GM18498 (cell line): Measurements from ENCODE around the gene ETV5.

Experiments used
- ATAC-seq: cut with Tn5 transposase; IDR thresholded peaks from one replicate; pipeline ENCODE4 v1.9.1; 2021; ENCODE audit warnings: mild to moderate bottlenecking, moderate library complexity; ENCODE audit not compliant: unreplicated experiment

Gene ETV5

DNA sequence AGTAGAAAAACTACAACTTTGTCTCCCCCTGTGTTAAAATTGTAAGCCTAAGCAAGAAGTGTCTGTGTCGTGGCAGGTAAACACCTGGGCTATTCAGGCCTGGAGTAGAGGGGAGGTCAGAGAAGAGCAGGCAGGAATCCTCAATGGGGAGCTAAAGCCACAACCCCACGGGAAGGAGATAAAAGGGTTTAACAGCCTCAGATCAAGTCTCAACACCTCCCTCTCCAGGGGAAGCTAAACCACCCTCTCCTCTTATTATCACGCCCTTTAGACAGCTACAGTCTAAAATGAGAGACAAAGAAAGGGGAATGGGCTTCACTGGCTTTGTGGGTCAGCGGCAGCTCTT lies 11.6 kb downstream of the ETV5 start:
- ATAC-seq = no peak

- no peak for ATAC-seq
These were observed 12.6 kb downstream of the ETV5 start for GRCh38 chr3:186096290-186096689.

GRCh38 chr3:186095561-186096081 lies 13.3 kb downstream of the ETV5 start:
- ATAC-seq = no peak

GRCh38 chr3:186094696-186095425 lies 14.0 kb downstream of the ETV5 start:
- no peak for ATAC-seq

- no peak for ATAC-seq
These were observed 14.6 kb downstream of the ETV5 start for GRCh38 chr3:186094271-186094670.

GRCh38 chr3:186093271-186093900 lies 15.5 kb downstream of the ETV5 start:
- no peak for ATAC-seq

GRCh38 chr3:186092360-186093070 lies 16.4 kb downstream of the ETV5 start:
- no peak for ATAC-seq

DNA sequence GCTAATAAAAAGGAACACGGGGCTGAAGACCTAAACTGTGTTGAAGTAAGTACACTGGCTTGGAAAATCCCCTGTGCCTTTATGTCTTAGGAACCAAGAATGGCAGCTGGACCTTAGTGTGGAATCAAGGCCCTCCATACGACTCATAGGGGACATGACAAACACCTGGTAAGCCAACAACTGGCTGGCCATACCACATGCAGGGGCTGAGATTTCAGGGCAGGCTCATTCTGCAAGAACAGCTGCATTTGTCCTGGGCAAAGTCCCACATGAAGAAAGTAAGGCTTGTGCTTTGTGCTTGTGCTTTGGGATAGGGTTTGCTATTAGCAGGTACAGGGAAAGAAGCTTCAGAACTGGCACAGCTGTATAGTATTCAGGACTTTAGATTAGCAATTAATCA lies 18.0 kb downstream of the ETV5 start:
- ATAC-seq = no peak

- no peak for ATAC-seq
These were observed 20.6 kb downstream of the ETV5 start for GRCh38 chr3:186088335-186088734.

GRCh38 chr3:186084264-186084663 lies 24.6 kb downstream of the ETV5 start:
- no peak for ATAC-seq

DNA sequence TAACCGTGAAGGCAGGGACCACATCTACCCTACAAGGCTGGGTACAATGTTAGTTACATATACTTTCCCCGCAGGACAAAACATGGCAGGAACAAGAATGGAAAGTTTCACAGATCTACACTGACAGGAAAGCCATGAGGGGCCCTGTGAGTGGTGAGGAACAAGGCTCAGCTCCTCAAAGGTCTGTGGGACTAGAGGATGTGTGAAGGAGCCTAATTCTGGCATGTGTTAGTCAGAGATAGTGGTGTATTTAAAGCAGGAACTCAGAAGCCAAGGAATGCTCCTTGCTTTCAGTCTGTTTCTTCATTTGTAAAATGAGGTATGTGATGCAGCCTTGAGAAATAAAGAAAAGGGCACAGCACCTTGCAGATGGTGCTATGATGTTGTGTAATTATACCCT lies 25.1 kb downstream of the ETV5 start:
- no peak for ATAC-seq

DNA sequence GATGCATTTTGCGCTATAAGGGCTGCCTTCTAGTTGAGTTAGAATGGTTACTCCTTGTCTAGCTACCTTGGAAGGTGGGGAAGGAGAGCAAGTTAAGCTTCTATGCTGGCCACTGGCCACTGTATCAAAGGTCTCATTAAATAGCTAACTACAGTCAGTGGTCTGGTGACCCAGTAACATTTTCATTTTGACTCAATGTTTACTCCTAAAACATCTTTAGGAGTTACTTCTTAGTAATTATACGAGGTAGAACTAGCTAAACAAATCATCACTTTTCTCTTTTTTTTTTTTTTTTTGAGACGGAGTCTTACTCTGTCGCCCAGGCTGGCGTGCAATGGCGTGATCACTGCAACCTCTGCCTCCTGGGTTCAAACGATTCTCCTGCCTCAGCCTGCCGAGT lies 26.7 kb downstream of the ETV5 start:
- no peak for ATAC-seq

GRCh38 chr3:186081678-186082077 lies 27.2 kb downstream of the ETV5 start:
- no peak for ATAC-seq

DNA sequence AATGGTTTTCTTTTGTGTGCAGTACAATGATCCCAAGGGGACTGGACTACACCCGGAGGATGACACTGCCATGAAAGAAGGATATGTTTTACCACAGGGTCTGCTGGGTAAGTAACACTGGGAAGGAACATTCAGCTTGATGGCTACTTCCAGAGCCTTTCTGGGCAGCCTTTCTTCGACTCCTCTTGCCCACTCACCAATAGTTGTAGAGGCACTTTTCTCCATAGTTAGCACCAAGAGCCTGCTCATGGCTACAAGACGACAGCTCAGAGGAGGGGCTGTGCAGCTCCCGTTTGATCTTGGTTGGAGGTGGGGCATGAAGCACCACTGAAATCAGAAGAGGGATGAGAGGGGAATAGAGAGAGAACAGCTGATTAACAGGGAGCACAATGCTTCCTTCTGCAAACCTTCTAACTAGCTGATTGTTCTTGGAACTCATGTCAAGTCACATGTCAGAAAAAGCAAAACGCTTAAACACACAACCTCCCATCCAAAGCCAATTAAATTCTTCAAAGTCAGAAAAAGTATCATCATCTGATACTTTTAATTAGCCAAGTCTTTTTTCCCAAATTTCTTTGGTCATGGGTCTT lies 27.9 kb downstream of the ETV5 start:
- no peak for ATAC-seq

- ATAC-seq = no peak
These were observed 29.0 kb downstream of the ETV5 start for GRCh38 chr3:186079925-186080324.

DNA sequence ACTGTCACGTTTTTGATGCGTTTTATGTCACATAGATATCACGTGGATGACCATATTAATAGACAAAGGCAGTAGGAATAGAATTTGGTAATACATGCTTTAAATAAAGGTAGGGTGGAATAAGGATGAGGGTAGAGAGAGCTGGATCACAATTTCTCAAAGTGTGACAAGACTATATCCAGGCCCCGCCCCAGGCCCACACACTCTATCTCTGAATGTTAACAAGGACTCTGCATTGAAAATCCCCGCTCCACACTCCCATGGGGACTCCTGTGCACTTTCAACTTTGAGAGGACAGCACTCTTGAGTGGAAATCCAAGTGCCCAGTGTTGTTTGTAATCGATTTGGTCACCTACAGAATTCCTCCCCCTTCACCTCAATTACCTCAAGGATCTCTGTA lies 31.4 kb downstream of the ETV5 start:
- no peak for ATAC-seq

- ATAC-seq = no peak
These were observed 32.8 kb downstream of the ETV5 start for GRCh38 chr3:186075931-186076567.

DNA sequence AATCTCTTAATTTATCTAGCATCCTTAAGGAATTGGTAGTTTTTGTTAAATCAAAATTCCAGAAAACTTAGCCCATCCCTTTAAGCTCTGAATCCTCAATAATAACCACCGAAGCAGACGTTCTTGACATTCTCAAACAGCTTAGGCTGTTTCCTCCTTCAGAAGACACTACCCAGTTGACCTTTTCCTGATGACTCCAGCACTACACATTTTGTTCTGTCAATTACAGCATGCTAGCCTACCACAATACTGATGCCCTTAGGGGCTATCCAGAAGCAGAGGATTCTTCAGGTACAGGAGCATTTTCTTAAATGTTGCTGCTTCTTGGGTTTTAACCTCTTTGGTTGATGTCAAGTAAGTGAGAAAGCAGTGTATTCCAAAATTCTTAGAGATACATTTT lies 33.4 kb downstream of the ETV5 start:
- no peak for ATAC-seq

DNA sequence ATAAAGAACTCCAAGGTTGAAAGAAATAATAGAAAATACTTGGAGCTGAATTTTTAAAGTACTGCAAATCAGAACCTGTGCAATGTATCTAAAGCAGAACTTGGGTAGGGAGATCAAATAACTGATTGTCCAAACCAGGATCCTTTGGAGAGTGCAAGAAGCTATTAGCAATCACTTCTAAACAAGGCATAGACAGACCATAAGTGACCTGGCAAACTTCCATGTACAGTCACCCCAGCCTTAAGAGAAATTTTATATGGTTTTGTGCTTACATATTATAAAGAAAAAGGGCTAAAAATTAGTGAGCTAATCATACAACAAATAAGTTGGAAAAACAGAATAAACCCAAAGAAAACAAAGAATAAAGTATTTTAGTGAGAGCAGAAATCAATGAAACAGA lies 35.2 kb downstream of the ETV5 start:
- no peak for ATAC-seq

DNA sequence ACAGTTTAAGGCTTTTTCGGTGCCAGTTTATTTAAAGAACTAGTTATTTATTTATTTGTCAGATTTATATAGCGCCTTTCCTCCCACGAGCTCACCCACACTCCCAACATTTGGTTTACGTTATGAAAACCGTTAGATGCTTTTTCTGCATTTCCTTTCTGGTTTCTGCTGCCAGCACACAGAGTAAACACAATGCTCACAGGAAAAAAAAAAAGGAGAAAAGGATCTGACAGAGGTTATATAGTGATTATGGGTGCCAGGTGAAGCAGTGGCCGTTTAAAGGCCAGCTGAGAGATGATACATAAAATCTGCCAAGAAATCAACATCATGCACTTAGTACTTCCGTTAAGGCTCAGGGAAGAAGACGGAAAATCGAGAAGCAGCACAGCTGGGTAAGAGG lies 37.9 kb downstream of the ETV5 start:
- ATAC-seq = no peak

DNA sequence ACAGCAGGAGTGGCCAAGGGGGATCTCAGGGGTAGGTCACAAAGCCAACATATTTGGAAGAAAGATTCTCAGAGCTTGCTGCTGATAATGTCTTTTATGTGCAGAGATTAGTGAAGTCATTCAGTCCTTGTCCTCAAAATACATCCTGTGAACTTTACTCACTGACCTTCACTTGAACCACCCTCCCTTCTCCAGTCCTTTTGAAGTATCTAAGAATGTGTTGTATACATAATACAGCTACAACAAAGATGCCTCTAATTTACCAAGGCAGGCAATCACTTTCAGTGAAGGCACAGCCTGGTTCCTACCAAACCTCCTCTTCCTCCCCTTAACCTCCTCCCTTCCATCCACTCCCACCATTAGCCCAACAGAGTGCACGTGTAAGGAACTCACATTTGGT lies 38.3 kb downstream of the ETV5 start:
- ATAC-seq = no peak
